Measurements from ENCODE around the gene TMTC4.

TMTC4 gene

GRCh38 chr13:100559886-100560285 is 114.7 kb downstream of the TMTC4 start:
- H4K12ac ChIP-seq (ENCODE audit: low read depth, low read length) = no peak overlapping the region
- H3K36me3 ChIP-seq (ENCODE audit: control insufficient read depth in 1 of 2, insufficient read depth in 2 of 2, low read length in 2 of 2) = no peaks in the 10 kb centered on the region
- H3K27ac ChIP-seq (ENCODE audit: low read depth, low read length) = no peak overlapping the region
- no peak overlapping the region for H3K4me2 ChIP-seq (ENCODE audit: low read length)
- H3K18ac ChIP-seq (ENCODE audit: low read length) = no peak overlapping the region
- no peak overlapping the region for H3K14ac ChIP-seq (ENCODE audit: low read length)
- no CpG with 5 or more reads among the region's 8 CpGs for WGBS (ENCODE audit: extremely low coverage, insufficient coverage, insufficient read length)
- no peak overlapping the region for H4K91ac ChIP-seq (ENCODE audit: low read depth, low read length)
- H3K23ac ChIP-seq (ENCODE audit: low read length) = no peak overlapping the region
- H3K4me1 ChIP-seq (ENCODE audit: control insufficient read depth in 1 of 2, insufficient read depth in 2 of 2, low read length in 2 of 2) = no peaks in the 10 kb centered on the region
- H3K9ac ChIP-seq (ENCODE audit: low read length) = no peak overlapping the region
- H2BK120ac ChIP-seq (ENCODE audit: insufficient read depth, low read length, poor library complexity) = no peak overlapping the region
- H2BK12ac ChIP-seq (ENCODE audit: low read length) = no peak overlapping the region
- no peak overlapping the region for H4K8ac ChIP-seq (ENCODE audit: low read depth, low read length)
- H3K79me2 ChIP-seq (ENCODE audit: control insufficient read depth, insufficient read depth, low read length, poor library complexity) = no peaks in the 10 kb centered on the region
- no peak overlapping the region for H2BK5ac ChIP-seq (ENCODE audit: low read depth, low read length, poor library complexity)
- H2AFZ ChIP-seq (ENCODE audit: insufficient read depth, low read length, poor library complexity) = no peak overlapping the region
- no peak overlapping the region for H3K4ac ChIP-seq (ENCODE audit: low read depth, low read length)
- H3K27me3 ChIP-seq (ENCODE audit: insufficient read depth, low read length) = no peaks in the 10 kb centered on the region
- H3K79me1 ChIP-seq (ENCODE audit: low read length) = no peaks in the 10 kb centered on the region
- no peak for DNase-seq
- no peaks in the 10 kb centered on the region for H3K9me3 ChIP-seq (ENCODE audit: insufficient read depth, low read depth, low read length)
- no peak overlapping the region for H2AK5ac ChIP-seq (ENCODE audit: low read length)
- H3K4me3 ChIP-seq (ENCODE audit: low read depth, low read length) = no peak overlapping the region
